Left renal cortex interstitium (tissue), 4 donors: ENCODE measurements around the gene TMEM171. TPM values are rescaled to one million over a fixed set of nuclear protein-coding genes. Genes with fewer than 3 reads are reported as not detected.

ENCODE experiments used
- polyA plus RNA-seq, 4 donors: library from polyadenylated mRNA; unstranded; fragments of 120-200 nt; gene quantifications; one replicate each; pipeline ENCODE4 v1.2.1, GENCODE V29; 2013; ENCODE audit not compliant: insufficient read length in 4 of 4

TMEM171 gene
- polyA plus RNA-seq, 4 donors, result 5.1 to 6.8 (median 5.8) TPM

Other genes starting within 250 kb of the TMEM171 start
- gene FCHO2, start 164.5 kb upstream of the TMEM171 start, polyA plus RNA-seq, result 10 to 100 TPM; 29.1 to 35.1 (median 30.6) TPM
- 10 to 100 TPM; 12.9 to 24.3 (median 21.2) TPM for gene TMEM174, start 52.6 kb downstream of the TMEM171 start, polyA plus RNA-seq